NT2/D1 (cell line): ENCODE measurements around the gene ANAPC7.

Experiments used
- YY1 ChIP-seq: IDR thresholded peaks from 2 replicates; pipeline ENCODE4 v1.6.1; 2011; ENCODE audit not compliant: insufficient read length, insufficient read depth
- ZNF274 ChIP-seq: IDR thresholded peaks from 2 replicates; pipeline ENCODE4 v1.6.1; 2011; ENCODE audit warnings: mild to moderate bottlenecking, low read depth, low read length

DNA sequence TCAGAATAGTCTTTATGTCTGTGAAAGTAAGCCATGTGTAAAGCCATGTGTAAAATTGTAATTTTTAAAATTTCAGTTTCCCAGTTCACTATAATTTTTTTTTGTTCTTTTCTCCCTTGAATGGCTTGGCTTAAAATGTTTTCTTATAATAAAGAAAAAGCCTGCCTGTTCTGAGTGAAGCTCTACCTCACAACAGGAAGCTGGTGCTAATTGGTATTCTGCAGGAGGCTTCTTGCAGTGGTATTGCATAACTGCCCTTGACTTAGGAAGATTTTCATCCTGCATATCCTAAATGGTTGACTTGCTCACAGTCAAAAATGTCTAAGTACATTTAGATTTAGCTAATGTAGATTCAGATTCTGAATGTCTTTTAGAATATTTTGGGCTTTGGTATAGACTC lies 73.0 kb downstream of the ANAPC7 start:
- TF ChIP-seq ZNF274 (no peak), YY1 (no peak)
